ENCODE results near the gene MYO16.
A peak's percentile ranks its signal among the peaks of the same experiment; 100 is the strongest.

The MYO16 gene

GRCh38 chr13:109227344-109227940, 598.0 kb downstream of the MYO16 start:
- DNase-seq (ENCODE audit: extremely low read depth, low read depth) = no peak
- TF ChIP-seq CTCF (IDR thresholded peaks at IDR 0.05; ENCODE audit: low read depth, low read length) = no peak

DNA sequence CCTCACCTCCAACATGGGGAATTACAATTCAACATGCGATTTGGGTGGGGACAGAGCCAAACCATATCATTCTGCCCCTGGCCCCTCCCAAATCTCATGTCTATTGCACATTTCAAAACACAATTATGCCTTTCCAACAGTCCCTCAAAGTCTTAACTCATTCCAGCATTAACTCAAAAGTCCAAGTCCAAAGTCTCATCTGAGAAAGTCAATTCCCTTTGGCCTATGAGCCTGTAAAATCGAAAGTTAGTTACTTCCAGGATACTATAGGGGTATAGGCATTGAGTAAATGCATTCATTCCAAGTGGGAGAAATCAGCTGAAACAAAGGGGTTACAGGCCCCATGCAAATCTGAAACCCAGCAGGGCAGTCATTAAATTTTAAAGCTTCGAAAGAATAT, 598.8 kb downstream of the MYO16 start:
- no peak for DNase-seq (ENCODE audit: extremely low read depth, low read depth)
- TF ChIP-seq CTCF (IDR thresholded peaks at IDR 0.05; ENCODE audit: low read depth, low read length) = no peak

GRCh38 chr13:109231888-109232287, 602.5 kb downstream of the MYO16 start:
- no peak for TF ChIP-seq CTCF (IDR thresholded peaks at IDR 0.05; ENCODE audit: low read depth, low read length)
- no peak for DNase-seq (ENCODE audit: extremely low read depth, low read depth)

DNA sequence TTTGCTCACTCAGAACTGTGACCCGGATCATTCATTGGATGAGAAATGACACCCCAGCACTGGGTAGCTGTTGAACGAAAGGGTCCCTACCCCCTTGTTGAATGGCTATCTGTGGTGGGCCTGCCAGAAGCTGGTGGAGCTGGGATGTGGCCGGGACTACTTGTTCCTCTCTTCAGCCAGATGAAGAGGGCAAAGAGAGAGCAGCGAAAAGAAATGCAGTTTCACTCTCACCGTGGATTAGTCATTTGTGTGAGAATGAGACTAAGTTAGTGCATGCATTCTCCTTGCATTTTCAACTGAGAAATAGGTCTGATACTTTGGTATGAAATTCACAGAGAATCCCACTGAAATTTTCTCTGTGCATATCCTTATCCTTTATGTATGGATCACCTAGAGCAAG, 603.9 kb downstream of the MYO16 start:
- no peak for TF ChIP-seq CTCF (IDR thresholded peaks at IDR 0.05; ENCODE audit: low read depth, low read length)

DNA sequence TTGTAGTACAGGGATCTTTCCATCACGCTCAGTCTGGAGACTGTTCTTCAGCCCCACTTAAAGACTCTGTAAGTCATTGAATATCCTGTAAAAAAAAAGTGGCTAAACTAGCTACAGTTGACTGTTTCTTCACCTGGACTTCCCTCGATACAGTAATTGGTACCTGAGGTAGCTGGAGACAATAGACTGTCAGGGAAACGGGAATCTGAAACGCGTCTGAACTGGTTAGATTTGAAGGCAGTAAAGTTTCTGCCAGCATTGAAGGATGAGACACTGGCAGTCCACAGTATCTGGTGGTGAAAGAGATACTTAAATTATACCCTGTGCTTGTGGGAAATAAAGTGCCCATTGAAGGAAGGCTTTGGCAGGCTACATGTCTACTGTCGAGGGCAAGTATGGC, 606.5 kb downstream of the MYO16 start:
- no peak for DNase-seq (ENCODE audit: extremely low read depth, low read depth)
- no peak for TF ChIP-seq CTCF (IDR thresholded peaks at IDR 0.05; ENCODE audit: low read depth, low read length)

More for the DNA sequence above, 603.9 kb downstream of the MYO16 start:
- DNase-seq (ENCODE audit: extremely low read depth, low read depth) = no peak

DNA sequence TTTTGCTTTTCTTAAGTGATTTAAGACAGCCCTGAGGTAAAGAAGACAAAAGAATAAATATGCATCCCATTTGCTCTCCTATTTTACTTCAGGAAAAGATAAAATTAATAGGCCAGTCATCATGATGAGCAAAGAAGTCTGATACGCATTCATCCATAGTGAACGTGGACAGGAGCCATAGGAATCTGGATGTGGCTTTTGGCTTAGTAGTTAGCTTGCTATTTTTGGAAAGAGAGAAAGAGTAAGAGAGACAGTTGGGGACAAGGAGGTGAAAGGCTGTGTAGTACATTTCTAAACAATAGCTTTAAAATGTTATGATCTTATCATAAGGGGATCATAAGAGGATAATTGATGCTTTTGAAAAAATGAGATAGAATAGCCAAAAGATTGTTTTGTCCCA, 611.7 kb downstream of the MYO16 start:
- no peak for DNase-seq (ENCODE audit: extremely low read depth, low read depth)
- no peak for TF ChIP-seq CTCF (IDR thresholded peaks at IDR 0.05; ENCODE audit: low read depth, low read length)

DNA sequence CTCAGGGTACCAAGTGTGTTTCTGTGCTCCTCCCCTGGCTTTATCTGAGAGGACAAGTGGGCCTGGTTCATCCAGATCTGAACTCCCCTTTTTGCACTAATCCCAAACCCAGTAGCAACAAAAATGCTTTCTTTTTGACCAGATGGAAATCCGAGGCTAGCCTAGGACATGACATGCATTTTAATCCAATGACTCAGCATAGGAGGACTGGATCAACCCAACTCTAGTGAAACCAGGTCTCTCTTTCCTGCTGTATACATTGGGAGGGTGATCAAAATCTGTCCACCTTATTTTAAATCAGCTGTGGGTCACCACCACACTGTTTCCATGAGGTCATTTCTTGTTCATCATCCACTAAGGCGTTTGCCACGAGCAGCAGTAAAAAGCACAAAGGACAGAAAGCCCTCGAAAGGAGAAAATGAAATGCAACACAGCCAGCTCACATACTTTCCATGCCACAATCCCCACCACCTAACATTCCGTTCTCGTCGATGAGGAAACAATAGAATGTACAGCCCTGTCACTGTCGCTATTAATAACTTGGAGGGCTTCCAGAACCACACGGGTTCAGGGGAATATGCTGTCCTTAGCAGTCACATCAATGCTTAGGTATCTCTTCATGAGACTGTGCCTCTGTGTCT, 614.0 kb downstream of the MYO16 start:
- DNase-seq (ENCODE audit: extremely low read depth, low read depth) = peak; percentile 51
- TF ChIP-seq CTCF (IDR thresholded peaks at IDR 0.05; ENCODE audit: low read depth, low read length) = no peak
